Ectodermal cell (in vitro differentiated cells): ENCODE measurements around the gene SLC66A2.

ENCODE experiments used
- H3K27ac ChIP-seq: 2 replicates; pipeline ENCODE4 v1.7.0; 2013; ENCODE audit warnings: mild to moderate bottlenecking, low read depth, low read length; ENCODE audit not compliant: insufficient read depth, poor library complexity, severe bottlenecking
- H3K27me3 ChIP-seq: 2 replicates; pipeline ENCODE4 v1.7.0; 2013; ENCODE audit warnings: mild to moderate bottlenecking, low read length; ENCODE audit not compliant: insufficient read depth, control insufficient read depth, poor library complexity, severe bottlenecking
- H3K36me3 ChIP-seq: one replicate; pipeline ENCODE4 v1.7.0; 2013; ENCODE audit warnings: low read length; ENCODE audit not compliant: control insufficient read depth, insufficient read depth
- H3K4me1 ChIP-seq: one replicate; pipeline ENCODE4 v1.7.0; 2013; ENCODE audit warnings: low read length; ENCODE audit not compliant: control insufficient read depth, insufficient read depth
- H3K4me3 ChIP-seq: 2 replicates; pipeline ENCODE4 v1.7.0; 2013; ENCODE audit warnings: low read depth, low read length, control low read depth; ENCODE audit not compliant: insufficient read depth
- H3K9me3 ChIP-seq: 2 replicates; pipeline ENCODE4 v1.7.0; 2013; ENCODE audit warnings: mild to moderate bottlenecking, low read length, moderate library complexity; ENCODE audit not compliant: control insufficient read depth
- WGBS, 2 experiments: methylation state at CpG; one replicate each; pipeline ENCODE4 v1.1.7; 2013; ENCODE audit warnings: missing lambda C conversion rate in 2 of 2; 5-methylcytosine and 5-hydroxymethylcytosine counted together

SLC66A2 gene

DNA sequence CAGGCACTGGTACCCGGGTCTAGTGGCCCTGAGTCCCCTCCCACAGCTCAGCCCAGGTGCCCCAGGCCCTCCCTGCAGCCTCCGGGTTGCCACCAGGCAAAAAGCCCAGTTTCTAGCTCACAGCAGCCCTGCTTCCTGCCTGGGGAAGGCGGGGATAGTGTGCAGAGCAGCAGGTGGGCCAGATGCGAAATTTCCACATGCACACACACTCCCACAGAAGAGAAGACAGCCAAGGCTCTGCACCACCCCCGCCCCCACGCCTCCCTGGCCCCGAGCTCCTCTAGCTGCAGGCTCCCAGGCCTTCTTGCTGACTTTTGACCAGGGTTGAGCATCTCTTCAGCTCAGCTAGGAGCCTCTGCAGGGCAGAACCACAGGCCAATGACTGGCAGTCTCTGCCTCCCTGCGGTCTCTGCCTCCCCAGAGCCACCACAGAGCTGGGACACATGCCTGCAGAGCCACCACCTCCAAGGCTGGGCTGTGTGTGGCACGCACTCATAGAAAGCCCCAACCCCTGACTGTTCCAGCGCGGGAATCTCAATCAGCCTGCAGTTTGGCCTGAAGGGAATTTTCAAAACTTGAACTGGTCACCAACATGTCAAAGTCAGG lies 7.2 kb downstream of the SLC66A2 start:
- 74 to 77% methylated on average over 11 of the region's 11 CpGs for WGBS, 2 experiments
- H3K36me3 ChIP-seq = no peaks in the 10 kb centered on the region
- peaks cover 9% of the 10 kb centered on the region for H3K4me1 ChIP-seq

DNA sequence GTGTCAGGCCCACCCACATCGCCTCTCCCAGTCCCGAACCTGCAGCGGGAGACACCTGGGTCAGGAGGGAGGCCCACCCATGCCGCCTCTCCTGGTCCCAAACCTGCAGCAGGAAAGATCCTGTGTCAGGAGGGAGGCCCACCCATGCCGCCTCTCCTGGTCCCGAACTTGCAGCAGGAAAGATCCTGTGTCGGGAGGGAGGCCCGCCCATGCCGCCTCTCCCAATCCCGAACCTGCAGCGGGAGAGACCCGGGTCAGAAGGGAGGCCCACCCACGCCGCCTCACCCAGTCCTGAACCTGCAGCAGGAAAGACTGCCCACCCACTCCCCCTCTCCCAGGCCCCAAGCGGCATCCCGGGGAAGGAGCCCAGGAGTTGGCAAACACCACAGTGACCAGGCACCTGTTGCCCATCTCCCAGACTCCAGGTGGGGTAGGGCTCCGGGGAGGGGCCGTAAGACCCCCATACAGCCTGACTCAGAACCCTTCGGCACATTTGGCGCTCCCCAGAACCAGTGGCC lies 7.8 kb downstream of the SLC66A2 start:
- Histone ChIP-seq H3K27me3 (no peaks in the 10 kb centered on the region), H3K36me3 (no peaks in the 10 kb centered on the region), H3K4me1 (peaks cover 9% of the 10 kb centered on the region), H3K4me3 (no peak overlapping the region), H3K27ac (no peak overlapping the region), H3K9me3 (no peaks in the 10 kb centered on the region)
- WGBS, 2 experiments = 94 to 95% methylated on average over 20 of the region's 20 CpGs

More for the DNA sequence above, 7.2 kb downstream of the SLC66A2 start:
- no peaks in the 10 kb centered on the region for H3K9me3 ChIP-seq
- no peak overlapping the region for H3K4me3 ChIP-seq
- no peaks in the 10 kb centered on the region for H3K27me3 ChIP-seq
- H3K27ac ChIP-seq = no peak overlapping the region

DNA sequence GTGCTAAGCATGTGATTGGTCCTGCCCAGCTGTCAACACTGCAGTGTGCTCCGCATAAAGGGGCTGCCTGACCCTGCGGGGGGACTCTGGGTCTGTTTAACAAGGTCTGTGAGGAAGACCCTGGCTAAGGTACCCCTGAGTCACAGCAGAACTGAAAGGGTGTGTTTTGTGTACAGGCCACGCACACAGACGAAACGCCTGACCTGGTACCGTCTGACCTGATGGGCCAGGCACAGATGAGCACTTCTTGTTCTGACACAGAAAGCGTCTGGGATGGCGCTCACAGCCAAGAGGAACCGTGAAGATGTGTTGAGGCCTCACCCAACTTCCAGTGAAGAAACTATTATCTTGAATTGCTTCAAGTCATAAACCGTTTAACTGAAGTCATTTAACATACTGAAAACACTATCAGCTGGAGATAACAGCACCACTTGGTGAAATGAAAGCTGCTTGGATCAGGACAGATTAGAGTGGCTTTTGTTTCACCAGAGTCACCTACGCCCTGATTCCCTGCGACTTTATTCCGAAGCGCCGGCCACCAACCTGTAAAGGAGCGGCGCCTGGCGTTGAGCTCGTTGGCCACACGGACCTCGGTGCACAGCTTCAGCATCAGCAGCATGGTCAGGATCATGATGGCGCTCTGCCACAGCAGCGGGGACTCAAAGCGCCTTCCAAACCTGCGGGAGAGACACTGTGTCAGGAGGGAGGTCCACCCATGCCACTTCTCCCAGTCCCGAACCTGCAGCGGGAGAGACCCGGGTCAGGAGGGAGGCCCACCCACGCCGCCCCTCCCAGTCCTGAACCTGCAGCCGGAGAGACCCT lies 8.5 kb downstream of the SLC66A2 start:
- Histone ChIP-seq H3K27me3 (no peaks in the 10 kb centered on the region), H3K36me3 (no peaks in the 10 kb centered on the region), H3K4me1 (peaks cover 9% of the 10 kb centered on the region), H3K27ac (no peak overlapping the region), H3K9me3 (no peaks in the 10 kb centered on the region), H3K4me3 (no peak overlapping the region)
- WGBS, 2 experiments = 92% methylated on average over 31 of the region's 31 CpGs

DNA sequence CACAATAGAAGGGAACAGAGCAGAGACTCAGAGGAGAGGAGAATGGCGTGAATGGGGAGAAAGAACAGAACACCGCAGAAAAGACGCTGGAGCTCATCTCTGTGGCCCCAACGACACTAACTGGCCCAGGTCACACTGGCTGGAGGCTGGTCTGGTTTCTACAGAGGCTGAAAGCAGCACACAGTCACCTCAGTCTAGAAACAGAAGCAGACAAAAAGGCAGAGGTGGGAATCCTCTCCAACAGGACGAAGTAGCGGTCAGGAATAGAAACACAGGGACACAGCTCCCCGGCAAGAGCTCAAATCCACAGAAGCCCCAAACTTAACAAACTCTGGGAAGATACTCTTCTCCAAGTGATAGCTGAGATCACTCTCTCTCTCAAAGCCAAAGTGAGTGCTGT lies 9.2 kb downstream of the SLC66A2 start:
- H3K27ac ChIP-seq = no peak overlapping the region
- no peak overlapping the region for H3K4me3 ChIP-seq
- no peaks in the 10 kb centered on the region for H3K36me3 ChIP-seq
- peaks cover 9% of the 10 kb centered on the region for H3K4me1 ChIP-seq
- H3K9me3 ChIP-seq = no peaks in the 10 kb centered on the region
- 92 to 94% methylated on average over 7 of the region's 7 CpGs for WGBS, 2 experiments
- no peaks in the 10 kb centered on the region for H3K27me3 ChIP-seq

DNA sequence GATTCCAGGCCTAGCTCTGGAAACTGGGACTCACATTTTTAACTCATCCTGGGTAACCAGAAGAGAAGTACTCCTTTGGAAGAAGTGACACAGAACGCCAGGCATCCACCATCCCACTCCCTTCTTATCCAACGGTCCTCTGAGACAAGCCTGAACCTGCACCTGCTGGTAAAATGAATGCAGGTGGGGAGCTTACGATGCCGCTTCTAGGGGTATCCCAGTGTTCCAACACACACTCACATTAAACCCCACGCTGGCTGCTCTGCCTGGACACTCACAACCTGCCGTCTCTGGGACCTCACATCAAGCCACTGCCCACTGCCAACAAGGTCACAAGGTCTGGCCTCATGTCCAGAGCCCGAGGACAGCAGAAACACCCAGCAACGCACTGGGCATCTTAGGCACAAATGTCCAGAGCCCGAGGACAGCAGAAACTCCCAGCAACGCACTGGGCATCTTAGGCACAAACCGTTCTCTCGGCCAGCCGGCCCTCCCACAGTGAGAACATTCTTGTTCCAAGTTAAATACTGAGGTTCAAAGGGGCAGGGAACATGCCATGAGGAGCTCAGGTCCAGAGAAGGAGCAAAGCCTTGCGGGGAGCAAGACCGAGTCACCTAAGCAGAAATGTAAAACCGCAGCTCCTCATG lies 9.9 kb downstream of the SLC66A2 start:
- Histone ChIP-seq H3K27me3 (no peaks in the 10 kb centered on the region), H3K9me3 (no peaks in the 10 kb centered on the region), H3K36me3 (no peaks in the 10 kb centered on the region), H3K4me1 (peaks cover 9% of the 10 kb centered on the region), H3K27ac (no peak overlapping the region), H3K4me3 (no peak overlapping the region)
- 94 to 97% methylated on average over 16 of the region's 16 CpGs for WGBS, 2 experiments

DNA sequence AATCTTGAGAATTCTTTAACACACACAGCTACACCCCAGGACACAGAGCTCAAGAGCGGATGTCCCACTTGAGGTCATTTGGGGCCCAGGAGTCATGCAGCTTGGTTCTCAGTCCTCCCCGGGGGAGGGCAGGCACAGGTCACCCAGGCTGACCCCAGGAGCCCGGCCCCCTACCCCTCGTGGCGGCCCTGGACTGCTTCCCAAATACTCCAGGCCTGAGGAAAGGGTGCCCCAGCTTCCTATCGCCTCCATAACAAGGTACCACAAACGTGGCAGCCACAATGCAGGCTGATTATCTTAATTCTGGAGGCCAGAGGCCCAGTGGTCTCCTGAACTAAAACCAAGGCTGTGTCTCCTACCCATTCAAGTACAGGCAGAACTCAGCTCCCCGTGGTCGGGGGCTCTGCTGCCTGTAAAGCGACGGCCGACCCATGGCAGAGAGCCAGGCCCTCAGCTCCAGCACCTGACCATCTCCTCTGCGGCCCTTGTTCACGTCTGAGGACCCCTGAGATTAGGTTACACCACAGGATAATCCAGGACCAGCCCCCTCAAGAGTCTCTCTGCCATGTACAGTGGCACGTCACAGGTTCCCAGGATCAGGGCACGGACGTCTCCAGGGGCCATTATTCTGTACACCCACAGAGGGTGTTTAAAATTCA lies 10.5 kb downstream of the SLC66A2 start:
- Histone ChIP-seq H3K27ac (no peak overlapping the region), H3K4me3 (no peak overlapping the region), H3K27me3 (no peaks in the 10 kb centered on the region), H3K36me3 (no peaks in the 10 kb centered on the region), H3K4me1 (peaks cover 9% of the 10 kb centered on the region), H3K9me3 (no peaks in the 10 kb centered on the region)
- 94% methylated on average over 17 of the region's 17 CpGs for WGBS, 2 experiments

DNA sequence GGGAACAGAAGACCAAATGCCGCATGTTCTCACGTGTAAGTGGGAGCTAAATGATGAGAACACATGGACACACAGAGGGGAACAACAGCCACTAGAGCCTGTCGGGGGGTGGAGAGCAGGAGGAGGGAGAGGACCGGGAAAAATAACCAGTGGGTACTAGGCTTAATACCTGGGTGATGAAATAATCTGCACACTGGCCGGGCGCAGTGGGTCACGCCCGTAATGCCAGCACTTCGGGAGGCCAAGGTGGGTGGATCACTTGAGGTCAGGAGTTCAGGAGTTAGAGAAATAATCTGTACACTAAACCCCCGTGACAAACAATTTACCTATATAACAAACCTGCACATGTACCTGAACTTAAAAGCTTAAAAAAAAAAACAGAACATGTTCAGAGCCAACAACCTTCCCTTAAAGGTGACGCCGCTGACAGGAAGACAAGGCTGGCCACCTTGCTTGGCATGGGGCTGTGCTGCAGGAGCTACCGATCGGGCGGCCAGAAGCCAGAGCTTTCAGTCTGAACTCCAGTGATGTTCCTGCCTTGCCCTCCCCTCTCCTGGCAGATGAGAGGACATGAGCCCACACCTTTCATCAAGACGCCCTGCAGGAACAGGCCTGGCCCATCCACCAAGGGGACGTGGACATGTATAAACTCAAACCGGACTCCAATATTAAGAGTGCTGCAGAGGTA lies 11.2 kb downstream of the SLC66A2 start:
- Histone ChIP-seq H3K4me3 (no peak overlapping the region), H3K36me3 (no peaks in the 10 kb centered on the region), H3K9me3 (no peaks in the 10 kb centered on the region), H3K27me3 (no peaks in the 10 kb centered on the region), H3K27ac (no peak overlapping the region), H3K4me1 (peaks cover 5% of the 10 kb centered on the region)
- 94 to 95% methylated on average over 18 of the region's 18 CpGs for WGBS, 2 experiments

DNA sequence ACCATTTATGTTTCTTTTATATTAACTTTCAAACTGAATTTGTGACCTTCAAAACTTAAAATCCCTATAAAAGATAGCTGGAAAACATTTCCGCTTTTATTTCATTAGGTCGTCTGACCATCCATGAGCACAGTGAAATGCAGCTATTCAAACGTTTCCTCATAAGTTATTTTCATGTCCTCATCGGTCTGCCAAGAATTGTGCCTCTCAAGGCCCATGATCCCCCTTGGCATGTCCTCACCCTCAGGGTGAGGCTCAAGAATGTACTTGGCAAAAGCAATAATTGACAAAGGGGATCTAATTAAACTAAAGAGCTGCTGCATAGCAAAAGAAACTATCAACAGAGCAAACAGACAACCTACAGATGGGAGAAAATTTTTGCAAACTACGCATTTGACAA lies 12.4 kb downstream of the SLC66A2 start:
- no peaks in the 10 kb centered on the region for H3K36me3 ChIP-seq
- H3K4me3 ChIP-seq = no peak overlapping the region
- no peaks in the 10 kb centered on the region for H3K4me1 ChIP-seq
- 92 to 94% methylated on average over 5 of the region's 5 CpGs for WGBS, 2 experiments
- no peaks in the 10 kb centered on the region for H3K27me3 ChIP-seq
- H3K9me3 ChIP-seq = no peaks in the 10 kb centered on the region
- no peak overlapping the region for H3K27ac ChIP-seq

DNA sequence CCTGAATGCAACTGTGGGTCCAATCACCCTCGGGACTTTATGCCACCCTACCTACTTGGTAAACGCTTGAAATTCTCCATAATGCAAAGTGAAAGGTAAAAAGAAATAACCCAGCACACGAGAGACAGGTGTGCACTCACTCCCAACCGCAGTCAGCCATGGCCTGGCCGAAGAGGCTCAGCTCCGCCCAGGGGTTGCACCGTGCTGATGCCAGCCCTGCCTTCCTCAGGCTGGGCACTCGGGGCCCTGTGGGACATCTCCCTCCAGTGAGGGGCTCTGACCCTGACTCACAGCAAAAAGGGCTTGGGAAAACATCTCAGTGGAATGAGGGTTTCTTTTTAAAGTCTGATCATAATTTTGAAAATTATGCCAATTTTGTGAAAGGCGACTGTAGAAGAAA lies 13.3 kb downstream of the SLC66A2 start:
- no peaks in the 10 kb centered on the region for H3K36me3 ChIP-seq
- H3K4me3 ChIP-seq = no peak overlapping the region
- no peaks in the 10 kb centered on the region for H3K27me3 ChIP-seq
- H3K4me1 ChIP-seq = no peaks in the 10 kb centered on the region
- H3K9me3 ChIP-seq = no peaks in the 10 kb centered on the region
- no peak overlapping the region for H3K27ac ChIP-seq
- WGBS, 2 experiments = 92 to 93% methylated on average over 9 of the region's 9 CpGs
